PC-3 (cell line): Measurements from ENCODE around the gene USH2A.

Experiments
- EZH2 ChIP-seq: fragments of 300-600 bp; sonication (generic); IDR thresholded peaks from one replicate; pipeline ENCODE4 v1.6.1; 2017; ENCODE audit warnings: antibody characterized with exemption, mild to moderate bottlenecking, low read length; ENCODE audit not compliant: unreplicated experiment
- EZH2phosphoT487 ChIP-seq: fragments of 300-600 bp; sonication (generic); IDR thresholded peaks from 2 replicates; pipeline ENCODE4 v1.6.1; 2018; ENCODE audit warnings: mild to moderate bottlenecking, antibody characterized with exemption, low read length, borderline replicate concordance
- TF ChIP-seq, protein P1 (sequence below): fragments of 300-600 bp; sonication (generic); conservative IDR thresholded peaks from 2 replicates; pipeline ENCODE4 v1.5.1; 2017; ENCODE audit warnings: antibody characterized with exemption, low read depth, mild to moderate bottlenecking, low read length

DNA sequence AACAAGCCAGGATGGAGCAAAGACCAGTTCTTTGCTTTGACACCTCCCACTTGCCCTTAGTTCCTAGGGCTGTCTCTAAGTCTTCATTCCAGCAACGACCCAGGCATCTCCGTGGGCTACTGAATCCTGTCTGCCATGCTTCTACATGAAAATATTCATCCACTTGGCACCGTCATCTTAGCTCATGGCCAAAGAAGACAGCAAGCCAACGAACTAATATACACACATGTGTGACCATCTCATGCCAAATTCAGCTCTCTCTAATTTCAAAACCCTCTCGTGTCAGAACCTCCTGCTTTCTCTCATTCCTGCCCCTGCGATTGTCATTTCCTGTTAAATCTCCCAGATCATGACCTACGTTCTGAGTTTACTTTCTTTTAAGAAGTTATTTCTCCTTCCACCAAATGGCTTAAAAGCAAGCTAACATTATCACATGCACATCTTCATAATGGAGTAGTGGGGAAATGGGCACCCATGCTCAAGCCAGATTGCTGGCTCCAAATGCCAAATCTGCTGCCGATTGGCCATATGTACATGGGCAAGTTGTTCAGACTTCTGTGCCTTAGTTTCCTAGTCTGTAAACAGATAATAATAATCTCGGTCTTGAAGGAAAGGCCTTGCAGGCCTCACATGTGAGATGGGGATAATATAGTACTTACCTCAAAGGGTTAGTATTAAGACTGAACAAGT lies 373.4 kb downstream of the USH2A start:
- TF ChIP-seq EZH2phosphoT487 (no peak), EZH2 (no peak)
- TF ChIP-seq, protein P1, sequence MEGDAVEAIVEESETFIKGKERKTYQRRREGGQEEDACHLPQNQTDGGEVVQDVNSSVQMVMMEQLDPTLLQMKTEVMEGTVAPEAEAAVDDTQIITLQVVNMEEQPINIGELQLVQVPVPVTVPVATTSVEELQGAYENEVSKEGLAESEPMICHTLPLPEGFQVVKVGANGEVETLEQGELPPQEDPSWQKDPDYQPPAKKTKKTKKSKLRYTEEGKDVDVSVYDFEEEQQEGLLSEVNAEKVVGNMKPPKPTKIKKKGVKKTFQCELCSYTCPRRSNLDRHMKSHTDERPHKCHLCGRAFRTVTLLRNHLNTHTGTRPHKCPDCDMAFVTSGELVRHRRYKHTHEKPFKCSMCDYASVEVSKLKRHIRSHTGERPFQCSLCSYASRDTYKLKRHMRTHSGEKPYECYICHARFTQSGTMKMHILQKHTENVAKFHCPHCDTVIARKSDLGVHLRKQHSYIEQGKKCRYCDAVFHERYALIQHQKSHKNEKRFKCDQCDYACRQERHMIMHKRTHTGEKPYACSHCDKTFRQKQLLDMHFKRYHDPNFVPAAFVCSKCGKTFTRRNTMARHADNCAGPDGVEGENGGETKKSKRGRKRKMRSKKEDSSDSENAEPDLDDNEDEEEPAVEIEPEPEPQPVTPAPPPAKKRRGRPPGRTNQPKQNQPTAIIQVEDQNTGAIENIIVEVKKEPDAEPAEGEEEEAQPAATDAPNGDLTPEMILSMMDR = no peak
